CD4-positive, alpha-beta T cell treated with Interferon gamma for 1 hour (primary cell): Measurements from ENCODE around the gene ANKRD29.

Experiments
- DNase-seq: peaks from one replicate; pipeline ENCODE4 v3.0.0-alpha.2; 2020

The ANKRD29 gene

GRCh38 chr18:23552505-23552904 is 110.2 kb downstream of the ANKRD29 start:
- no peak for DNase-seq

GRCh38 chr18:23551978-23552377 is 110.7 kb downstream of the ANKRD29 start:
- no peak for DNase-seq

- DNase-seq: no peak
Observed at GRCh38 chr18:23550898-23551297, 111.8 kb downstream of the ANKRD29 start.
